Transverse colon (tissue), 4 donors: Measurements from ENCODE around the gene DAZ1. TPM values are rescaled to one million over a fixed set of nuclear protein-coding genes. Genes with fewer than 3 reads are reported as not detected.
"Not testable (repeated sequence)": the region's sequence is repeated elsewhere in the genome, so short reads cannot be mapped to it uniquely, and the experiment has no call there.

Experiments
- DNase-seq: peaks from one replicate; pipeline ENCODE4 v3.0.0-alpha.2; 2019
- H3K27ac ChIP-seq, 4 donors: fragments of 200-600 bp; sonication (generic); 2 replicates each; pipeline ENCODE4 v1.5.1; 2016 to 2018; ENCODE audit warnings: inconsistent platforms in 4 of 4
- H3K27me3 ChIP-seq: fragments of 200-600 bp; sonication (generic); 2 replicates; pipeline ENCODE4 v1.5.1; 2017; ENCODE audit warnings: inconsistent platforms
- H3K36me3 ChIP-seq, 4 donors: fragments of 200-600 bp; sonication (generic); 2 replicates each; pipeline ENCODE4 v1.5.1; 2017 to 2019; ENCODE audit warnings: inconsistent platforms in 4 of 4
- H3K4me1 ChIP-seq, 4 donors: fragments of 200-600 bp; sonication (generic); 2 replicates each; pipeline ENCODE4 v1.5.1; 2017 to 2020; ENCODE audit warnings: inconsistent platforms in 4 of 4
- H3K4me3 ChIP-seq, 4 donors: fragments of 200-600 bp; sonication (generic); 1 replicate in 1 of 4; 2 replicates in 3 of 4; pipeline versions ENCODE4 v1.5.1 to v1.6.1; 2017 to 2019; ENCODE audit warnings: inconsistent platforms in 4 of 4
- H3K9me3 ChIP-seq, 2 donors: fragments of 200-600 bp; sonication (generic); 2 replicates each; pipeline ENCODE4 v1.5.1; 2017 to 2019; ENCODE audit warnings: inconsistent platforms in 2 of 2
- WGBS, 2 donors: methylation state at CpG; one replicate each; pipeline ENCODE4 v1.1.5; 2018; ENCODE audit warnings: low coverage in 1 of 2; 5-methylcytosine and 5-hydroxymethylcytosine counted together
- in situ Hi-C, 4 donors: fragments of 200-750 bp; cut with MboI; loops; one replicate each; pipeline versions ENCODE4 v1.15.0 to v1.15.1; 2017; ENCODE audit warnings: low sequenced_read_pairs in 3 of 4, low pct_ligation_motif_present in 1 of 4, low pct_unique_long_range_greater_than_20kb in 1 of 4
- intact Hi-C: fragments of 100-400 bp; cut with DNase I; formaldehyde crosslinking; loops from one replicate; pipeline ENCODE4 v1.15.1; 2023; ENCODE audit warnings: low total_unique reads
- total RNA-seq, 4 donors: library from RNA; depleted of rRNA; stranded (reverse); fragments of >200 nt; gene quantifications; one replicate each; pipeline ENCODE4 v1.1.0, GENCODE V29; 2016

The DAZ1 gene
- total RNA-seq: not detected

- DNase-seq, intact Hi-C loops, H3K27ac ChIP-seq, in situ Hi-C loops, H3K9me3 ChIP-seq, H3K4me3 ChIP-seq, H3K27me3 ChIP-seq, H3K36me3 ChIP-seq, H3K4me1 ChIP-seq: not testable (repeated sequence)
- WGBS, 2 donors: no CpG with 5 or more reads among the region's 23 CpGs
These were observed at the start of gene DAZ1 for GRCh38 chrY:23198908-23199307. Gene DAZ1 (minus strand): TSS chrY:23199008. CDS start chrY:23198800, 208 bp downstream.

DNA sequence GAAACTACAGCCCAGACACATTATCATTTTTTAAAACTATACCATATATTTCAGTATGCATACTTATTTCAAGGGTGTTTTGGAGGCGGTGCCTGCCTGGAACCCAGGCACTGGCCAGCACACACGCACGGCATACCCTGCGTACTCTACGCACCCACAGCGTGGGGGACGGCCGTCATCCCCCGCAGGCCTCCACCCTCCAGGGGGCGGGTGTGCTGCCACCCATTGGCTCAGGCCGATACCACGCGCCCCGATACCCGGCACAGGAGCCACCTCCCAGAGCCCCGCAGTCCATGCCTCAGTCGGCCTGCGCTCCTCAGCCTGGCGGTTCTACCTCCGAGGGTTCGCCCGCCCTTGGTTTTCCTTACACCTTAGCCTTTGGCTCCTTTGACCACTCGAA lies 20.4 kb upstream of the DAZ1 start, which contains the start of gene DAZ2:
Gene DAZ2, plus strand, starts transcription at position 301 of the 400 bp plus-strand sequence. CDS start 208 bp downstream, outside the sequence.
- H3K9me3 ChIP-seq, H3K4me3 ChIP-seq, intact Hi-C loops, H3K27ac ChIP-seq, in situ Hi-C loops, H3K36me3 ChIP-seq, DNase-seq, H3K4me1 ChIP-seq, H3K27me3 ChIP-seq: not testable (repeated sequence)
- WGBS, 2 donors: no CpG with 5 or more reads among the region's 23 CpGs

DNA sequence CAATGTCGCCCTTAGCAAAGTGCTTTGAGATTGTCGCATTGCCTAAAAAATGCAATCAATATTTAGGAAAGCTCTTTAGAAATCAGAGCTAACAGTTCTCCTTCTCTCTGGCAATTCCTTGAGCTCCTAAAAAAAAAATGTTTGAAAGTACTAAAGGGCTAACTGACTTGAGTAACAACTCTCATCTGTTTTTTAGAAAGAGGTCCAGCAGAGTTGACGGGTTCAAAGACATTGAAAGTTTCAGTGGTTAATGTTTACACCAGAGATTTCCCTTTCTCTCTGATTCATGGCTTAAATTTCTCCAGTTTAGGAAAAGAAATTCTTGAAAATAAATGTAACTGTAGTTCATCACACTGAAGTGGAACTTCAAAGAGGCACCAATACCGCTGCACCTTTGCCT lies 11.9 kb upstream of the DAZ1 start:
- in situ Hi-C loops, intact Hi-C loops, H3K9me3 ChIP-seq, H3K27ac ChIP-seq, H3K27me3 ChIP-seq, H3K4me3 ChIP-seq, H3K4me1 ChIP-seq, H3K36me3 ChIP-seq, DNase-seq: not testable (repeated sequence)
- WGBS, 2 donors: no CpG with 5 or more reads among the region's 4 CpGs

- H3K27me3 ChIP-seq, H3K27ac ChIP-seq, in situ Hi-C loops, H3K36me3 ChIP-seq, DNase-seq, H3K4me1 ChIP-seq, H3K9me3 ChIP-seq, H3K4me3 ChIP-seq, intact Hi-C loops: not testable (repeated sequence)
- WGBS, 2 donors: no CpG with 5 or more reads among the region's 4 CpGs
These were observed 11.1 kb upstream of the DAZ1 start for GRCh38 chrY:23209802-23210495.

- H3K27ac ChIP-seq, H3K36me3 ChIP-seq, DNase-seq, H3K4me3 ChIP-seq, in situ Hi-C loops, intact Hi-C loops, H3K27me3 ChIP-seq, H3K9me3 ChIP-seq, H3K4me1 ChIP-seq: not testable (repeated sequence)
- WGBS, 2 donors: no CpG with 5 or more reads among the region's 4 CpGs
These were observed 8.6 kb upstream of the DAZ1 start for GRCh38 chrY:23207455-23207854.

Other genes starting within 250 kb of the DAZ1 start
- gene BPY2, start 214.7 kb downstream of the DAZ1 start, total RNA-seq: not detected
- gene DAZ2, start 20.5 kb upstream of the DAZ1 start, total RNA-seq: not detected